Measurements from ENCODE around the gene MRPS31. TPM values are rescaled to one million over a fixed set of nuclear protein-coding genes. Genes with fewer than 3 reads are reported as not detected.
A peak's percentile ranks its signal among the peaks of the same experiment; 100 is the strongest.

Gene MRPS31
- total RNA-seq, 1 donor from 2014 or later: 31.3 TPM

GRCh38 chr13:40779796-40780285 lies 8.9 kb upstream of the MRPS31 start:
- Mint-ChIP-seq H3K4me3 (no peak overlapping the region), H3K4me1 (peaks cover 12% of the 10 kb centered on the region), H3K27ac (no peak overlapping the region), H3K27me3 (ENCODE audit: low read depth) (no peaks in the 10 kb centered on the region), H3K9me3 (no peaks in the 10 kb centered on the region), H3K36me3 (no peaks in the 10 kb centered on the region)
- DNase-seq (ENCODE audit: low spot score in 2 of 2, unreplicated experiment in 2 of 2): no peak
- no peak for TF ChIP-seq CTCF (IDR thresholded peaks at IDR 0.05; ENCODE audit: unreplicated experiment)

GRCh38 chr13:40779049-40779448 lies 8.1 kb upstream of the MRPS31 start:
- TF ChIP-seq CTCF (IDR thresholded peaks at IDR 0.05; ENCODE audit: unreplicated experiment): no peak
- no peaks in the 10 kb centered on the region for H3K27me3 Mint-ChIP-seq (ENCODE audit: low read depth)
- no peaks in the 10 kb centered on the region for H3K9me3 Mint-ChIP-seq
- DNase-seq (ENCODE audit: low spot score in 2 of 2, unreplicated experiment in 2 of 2): no peak
- H3K4me3 Mint-ChIP-seq: no peak overlapping the region
- no peaks in the 10 kb centered on the region for H3K36me3 Mint-ChIP-seq
- peaks cover 12% of the 10 kb centered on the region for H3K4me1 Mint-ChIP-seq
- H3K27ac Mint-ChIP-seq: no peak overlapping the region

GRCh38 chr13:40777809-40778175 lies 6.8 kb upstream of the MRPS31 start:
- H3K27me3 Mint-ChIP-seq (ENCODE audit: low read depth): no peaks in the 10 kb centered on the region
- no peak for TF ChIP-seq CTCF (IDR thresholded peaks at IDR 0.05; ENCODE audit: unreplicated experiment)
- no peaks in the 10 kb centered on the region for H3K9me3 Mint-ChIP-seq
- no peak overlapping the region for H3K4me3 Mint-ChIP-seq
- H3K4me1 Mint-ChIP-seq: peaks cover 12% of the 10 kb centered on the region
- no peak overlapping the region for H3K27ac Mint-ChIP-seq
- DNase-seq (ENCODE audit: low spot score in 2 of 2, unreplicated experiment in 2 of 2): no peak
- H3K36me3 Mint-ChIP-seq: no peaks in the 10 kb centered on the region

GRCh38 chr13:40777166-40777808 lies 6.3 kb upstream of the MRPS31 start:
- H3K27me3 Mint-ChIP-seq (ENCODE audit: low read depth): no peaks in the 10 kb centered on the region
- TF ChIP-seq CTCF (IDR thresholded peaks at IDR 0.05; ENCODE audit: unreplicated experiment): peak; percentile 70
- H3K4me3 Mint-ChIP-seq: peak overlapping the region; percentile 35
- peak overlapping the region; percentile 86 for H3K27ac Mint-ChIP-seq
- H3K4me1 Mint-ChIP-seq: peaks cover 12% of the 10 kb centered on the region
- no peaks in the 10 kb centered on the region for H3K9me3 Mint-ChIP-seq
- H3K36me3 Mint-ChIP-seq: no peaks in the 10 kb centered on the region
- no peak for DNase-seq (ENCODE audit: low spot score in 2 of 2, unreplicated experiment in 2 of 2)

GRCh38 chr13:40776681-40777165 lies 5.7 kb upstream of the MRPS31 start:
- Mint-ChIP-seq H3K9me3 (no peaks in the 10 kb centered on the region), H3K27ac (peak overlapping the region; percentile 86), H3K27me3 (ENCODE audit: low read depth) (no peaks in the 10 kb centered on the region), H3K4me3 (no peak overlapping the region), H3K36me3 (no peaks in the 10 kb centered on the region), H3K4me1 (peaks cover 12% of the 10 kb centered on the region)
- no peak for TF ChIP-seq CTCF (IDR thresholded peaks at IDR 0.05; ENCODE audit: unreplicated experiment)
- no peak for DNase-seq (ENCODE audit: low spot score in 2 of 2, unreplicated experiment in 2 of 2)
